Measurements from ENCODE around the gene SVIL.

GRCh38 chr10:29579455-29579970, 55.3 kb downstream of the SVIL start:
- TF ChIP-seq MAX (IDR thresholded peaks at IDR 0.05) (no peak), TCF12 (IDR thresholded peaks at IDR 0.05; ENCODE audit: low read depth) (no peak), YY1 (IDR thresholded peaks at IDR 0.05; ENCODE audit: low read depth) (no peak), FOXM1 (IDR thresholded peaks at IDR 0.05; ENCODE audit: borderline replicate concordance, low read depth) (no peak), EGR1 (IDR thresholded peaks at IDR 0.05) (no peak), RAD21 (IDR thresholded peaks at IDR 0.05; ENCODE audit: low read depth) (no peak), REST (IDR thresholded peaks at IDR 0.05; ENCODE audit: low read depth) (no peak), ZBTB7A (IDR thresholded peaks at IDR 0.05; ENCODE audit: low read depth) (no peak), TAF1 (IDR thresholded peaks at IDR 0.05; ENCODE audit: low read depth) (no peak), EP300 (IDR thresholded peaks at IDR 0.05; ENCODE audit: borderline replicate concordance) (no peak)
